Smooth muscle cell (in vitro differentiated cells): Measurements from ENCODE around the gene ONECUT2. TPM values are rescaled to one million over a fixed set of nuclear protein-coding genes. Genes with fewer than 3 reads are reported as not detected.
"Not testable (repeated sequence)": the region's sequence is repeated elsewhere in the genome, so short reads cannot be mapped to it uniquely, and the experiment has no call there.

Experiments used
- DNase-seq: peaks from one replicate; lab custom pipeline; 2025; ENCODE audit not compliant: unreplicated experiment; lab: John Stamatoyannopoulos, UW
- H2AFZ ChIP-seq: fragments of 200-600 bp; sonication (generic); 2 replicates; pipeline ENCODE4 v1.6.0; 2016; ENCODE audit warnings: antibody characterized with exemption, low read depth, mild to moderate bottlenecking
- H3F3A ChIP-seq: fragments of 200-600 bp; sonication (generic); 2 replicates; pipeline ENCODE4 v1.6.0; 2017; ENCODE audit warnings: antibody characterized with exemption, low read depth
- H3K27ac ChIP-seq: fragments of 200-600 bp; sonication (generic); 2 replicates; pipeline ENCODE4 v1.5.1; 2016; ENCODE audit warnings: low read depth, mild to moderate bottlenecking
- H3K27me3 ChIP-seq: fragments of 200-600 bp; sonication (generic); 2 replicates; pipeline ENCODE4 v1.6.1; 2016; ENCODE audit warnings: low read depth, mild to moderate bottlenecking
- H3K36me3 ChIP-seq: fragments of 200-600 bp; sonication (generic); 2 replicates; pipeline ENCODE4 v1.5.1; 2016; ENCODE audit warnings: low read depth
- H3K4me1 ChIP-seq: fragments of 200-600 bp; sonication (generic); 2 replicates; pipeline ENCODE4 v1.5.1; 2016; ENCODE audit warnings: low read depth
- H3K4me2 ChIP-seq: fragments of 200-600 bp; sonication (generic); 2 replicates; pipeline ENCODE4 v1.6.0; 2016; ENCODE audit warnings: mild to moderate bottlenecking
- H3K4me3 ChIP-seq: fragments of 200-600 bp; sonication (generic); 2 replicates; pipeline ENCODE4 v1.5.1; 2016; ENCODE audit warnings: mild to moderate bottlenecking
- H3K79me2 ChIP-seq: fragments of 200-600 bp; sonication (generic); 2 replicates; pipeline ENCODE4 v1.6.0; 2016; ENCODE audit warnings: low read depth, mild to moderate bottlenecking
- H3K9ac ChIP-seq: fragments of 200-600 bp; sonication (generic); 2 replicates; pipeline ENCODE4 v1.6.0; 2016; ENCODE audit warnings: low read depth
- H3K9me3 ChIP-seq: fragments of 200-600 bp; sonication (generic); replicated peaks from 2 replicates; pipeline ENCODE4 v1.5.1; 2016; ENCODE audit warnings: low read depth
- H4K20me1 ChIP-seq: fragments of 200-600 bp; sonication (generic); 2 replicates; pipeline ENCODE4 v1.6.0; 2016; ENCODE audit warnings: low read depth
- CTCF ChIP-seq: fragments of 200-600 bp; sonication (generic); IDR thresholded peaks from 2 replicates; pipeline ENCODE4 v1.5.1; 2017; ENCODE audit warnings: borderline replicate concordance, mild to moderate bottlenecking, antibody characterized with exemption; ENCODE audit not compliant: insufficient read depth, poor library complexity, severe bottlenecking
- WGBS: methylation state at CpG from one replicate; pipeline ENCODE4 v1.1.7; 2016; ENCODE audit warnings: low lambda C conversion rate; 5-methylcytosine and 5-hydroxymethylcytosine counted together
- polyA plus RNA-seq: library from polyadenylated mRNA; unstranded; fragments of >200 nt; fragmentation: Nextera tagmentation; extraction: Ambion mirVana; gene quantifications from 2 replicates; pipeline ENCODE4 v1.2.1, GENCODE V29; 2016
- total RNA-seq: library from RNA; depleted of rRNA; stranded (reverse); fragments of >200 nt; gene quantifications from 2 replicates; pipeline ENCODE4 v1.2.3, GENCODE V29; 2014

Gene ONECUT2
- 0.04 TPM in 1 of 2 replicates, not detected in the other for total RNA-seq
- polyA plus RNA-seq: not detected in 2 replicates

- no peaks in the 10 kb centered on the region for H3F3A ChIP-seq
- peaks cover 93% of the 10 kb centered on the region for H3K27me3 ChIP-seq
- peak within 1 kb of the TSS; percentile 55 for H3K4me3 ChIP-seq
- DNase-seq: peak; percentile 62
- H3K79me2 ChIP-seq: no peaks in the 10 kb centered on the region
- H3K36me3 ChIP-seq: no peaks in the 10 kb centered on the region
- TF ChIP-seq CTCF: no peak
- peak within 1 kb of the TSS; percentile 88 for H3K4me2 ChIP-seq
- H4K20me1 ChIP-seq: no peaks in the 10 kb centered on the region
- H3K27ac ChIP-seq: no peak within 1 kb of the TSS
- no peaks in the 10 kb centered on the region for H3K9me3 ChIP-seq
- H3K4me1 ChIP-seq: peaks cover 33% of the 10 kb centered on the region
- H3K9ac ChIP-seq: no peak within 1 kb of the TSS
- WGBS: under 1% methylated on average over 53 of the region's 69 CpGs
- H2AFZ ChIP-seq: peak within 1 kb of the TSS; percentile 47
Measured at GRCh38 chr18:57434536-57435494, at the start of gene ONECUT2. TSS of gene ONECUT2 (plus strand) at chr18:57435374. CDS start at chr18:57435717, 343 bp downstream.

GRCh38 chr18:57389271-57389670, 45.9 kb upstream of the ONECUT2 start:
- H3K4me3 ChIP-seq: no peak overlapping the region
- no peak overlapping the region for H2AFZ ChIP-seq
- H3K36me3 ChIP-seq: no peaks in the 10 kb centered on the region
- TF ChIP-seq CTCF: no peak
- DNase-seq: no peak
- H3K79me2 ChIP-seq: no peaks in the 10 kb centered on the region
- H3K9me3 ChIP-seq: no peaks in the 10 kb centered on the region
- no peak overlapping the region for H3K9ac ChIP-seq
- H3K4me1 ChIP-seq: no peaks in the 10 kb centered on the region
- H3K27me3 ChIP-seq: peaks cover 4% of the 10 kb centered on the region
- H3K27ac ChIP-seq: no peak overlapping the region
- H3F3A ChIP-seq: no peaks in the 10 kb centered on the region
- H4K20me1 ChIP-seq: no peaks in the 10 kb centered on the region
- WGBS: 93% methylated on average over 2 of the region's 2 CpGs
- H3K4me2 ChIP-seq: no peak overlapping the region

- H3K27me3 ChIP-seq: peaks cover 4% of the 10 kb centered on the region
- H3K9ac ChIP-seq: no peak overlapping the region
- no peak overlapping the region for H3K4me3 ChIP-seq
- no peaks in the 10 kb centered on the region for H3K4me1 ChIP-seq
- H3K4me2 ChIP-seq: no peak overlapping the region
- H3K27ac ChIP-seq: no peak overlapping the region
- H2AFZ ChIP-seq: no peak overlapping the region
- no peak for TF ChIP-seq CTCF
- H3K9me3 ChIP-seq: no peaks in the 10 kb centered on the region
- H3F3A ChIP-seq: no peaks in the 10 kb centered on the region
- DNase-seq: no peak
- H4K20me1 ChIP-seq: no peaks in the 10 kb centered on the region
- no peaks in the 10 kb centered on the region for H3K79me2 ChIP-seq
- WGBS: 61% methylated on average over 3 of the region's 3 CpGs
- no peaks in the 10 kb centered on the region for H3K36me3 ChIP-seq
Measured at GRCh38 chr18:57390044-57390443, 45.1 kb upstream of the ONECUT2 start.

GRCh38 chr18:57394749-57395148, 40.4 kb upstream of the ONECUT2 start:
- H2AFZ ChIP-seq: not testable (repeated sequence)

GRCh38 chr18:57396831-57397230, 38.3 kb upstream of the ONECUT2 start:
- not testable (repeated sequence) for H3K27me3 ChIP-seq, H3K9me3 ChIP-seq, H3K4me1 ChIP-seq, H3K79me2 ChIP-seq, H3K36me3 ChIP-seq, H4K20me1 ChIP-seq, H3K4me2 ChIP-seq, H3K4me3 ChIP-seq, DNase-seq, H2AFZ ChIP-seq, H3F3A ChIP-seq
- peak overlapping the region; percentile 33 for H3K9ac ChIP-seq
- 60% methylated on average over 7 of the region's 7 CpGs for WGBS
- peak overlapping the region; percentile 84 for H3K27ac ChIP-seq

More at GRCh38 chr18:57394749-57395148, 40.4 kb upstream of the ONECUT2 start:
- H3K9me3 ChIP-seq, H3F3A ChIP-seq, H3K79me2 ChIP-seq, H4K20me1 ChIP-seq, H3K9ac ChIP-seq, H3K4me2 ChIP-seq, H3K4me1 ChIP-seq, H3K36me3 ChIP-seq, DNase-seq, H3K27me3 ChIP-seq, H3K4me3 ChIP-seq, H3K27ac ChIP-seq: not testable (repeated sequence)
- WGBS: 95% methylated on average over 1 of the region's 1 CpG
